HEK293 (cell line): Measurements from ENCODE around the gene TEX2.

Experiments
- GLI2 ChIP-seq: fragments of 450-650 bp; formaldehyde crosslinking; IDR thresholded peaks from 2 replicates; pipeline ENCODE4; 2017; ENCODE audit warnings: missing biosample characterization, missing genetic modification characterization, low read depth, borderline replicate concordance
- IKZF3 ChIP-seq: fragments of 450-650 bp; IDR thresholded peaks from 2 replicates; pipeline ENCODE4 v1.5.0; 2018; ENCODE audit warnings: missing biosample characterization, mild to moderate bottlenecking, missing genetic modification characterization, moderate library complexity
- KLF17 ChIP-seq: fragments of 450-650 bp; formaldehyde crosslinking; IDR thresholded peaks from 2 replicates; pipeline ENCODE4 v1.5.1; 2016; ENCODE audit warnings: missing biosample characterization, missing genetic modification characterization
- KLF9 ChIP-seq: fragments of 450-650 bp; formaldehyde crosslinking; IDR thresholded peaks from 2 replicates; pipeline ENCODE4 v1.5.1; 2016; ENCODE audit warnings: missing biosample characterization, missing genetic modification characterization, low read depth
- PBX3 ChIP-seq: sonication (generic); formaldehyde crosslinking; IDR thresholded peaks from 2 replicates; pipeline ENCODE4 v1.8.1; 2022; ENCODE audit warnings: mild to moderate bottlenecking, moderate library complexity, missing genetic modification reagents
- YY2 ChIP-seq: fragments of 450-650 bp; formaldehyde crosslinking; IDR thresholded peaks from 2 replicates; pipeline ENCODE4 v1.5.1; 2016; ENCODE audit warnings: missing biosample characterization, missing genetic modification characterization
- ZBTB1 ChIP-seq: fragments of 450-650 bp; formaldehyde crosslinking; IDR thresholded peaks from 2 replicates; pipeline ENCODE4 v1.5.1; 2016; ENCODE audit warnings: missing biosample characterization, missing genetic modification characterization
- ZBTB10 ChIP-seq: fragments of 450-650 bp; formaldehyde crosslinking; IDR thresholded peaks from 2 replicates; pipeline ENCODE4 v1.5.1; 2016; ENCODE audit warnings: missing biosample characterization, missing genetic modification characterization
- ZBTB48 ChIP-seq: fragments of 450-650 bp; formaldehyde crosslinking; IDR thresholded peaks from 2 replicates; pipeline ENCODE4 v1.5.1; 2016; ENCODE audit warnings: missing biosample characterization, missing genetic modification characterization
- ZBTB6 ChIP-seq: fragments of 450-650 bp; formaldehyde crosslinking; IDR thresholded peaks from 2 replicates; pipeline ENCODE4 v1.5.1; 2017; ENCODE audit warnings: missing biosample characterization, missing genetic modification characterization
- ZNF114 ChIP-seq: fragments of 450-650 bp; formaldehyde crosslinking; IDR thresholded peaks from 2 replicates; pipeline ENCODE4 v1.5.0; 2017; ENCODE audit warnings: missing biosample characterization, missing genetic modification characterization
- ZNF214 ChIP-seq: fragments of 450-650 bp; formaldehyde crosslinking; IDR thresholded peaks from 2 replicates; pipeline ENCODE4 v1.5.1; 2017; ENCODE audit warnings: missing biosample characterization, mild to moderate bottlenecking, missing genetic modification characterization, borderline replicate concordance
- ZNF24 ChIP-seq: fragments of 450-650 bp; formaldehyde crosslinking; IDR thresholded peaks from 2 replicates; pipeline ENCODE4 v1.5.1; 2016; ENCODE audit warnings: missing biosample characterization, missing genetic modification characterization
- ZNF274 ChIP-seq, 2 experiments: fragments of 200-500 bp in 1 of 2; fragments of 450-650 bp in 1 of 2; sonication (Bioruptor generic) in 1 of 2; formaldehyde crosslinking in 1 of 2; IDR thresholded peaks; 2 replicates each; pipeline versions ENCODE4 v1.5.1 to v1.6.1; 2014 to 2016; ENCODE audit warnings: borderline replicate concordance in 1 of 2, inconsistent platforms in 1 of 2, low read length in 1 of 2, missing biosample characterization in 1 of 2, missing genetic modification characterization in 1 of 2
- ZNF292 ChIP-seq: fragments of 450-650 bp; formaldehyde crosslinking; IDR thresholded peaks from 2 replicates; pipeline ENCODE4 v1.5.1; 2016; ENCODE audit warnings: low read depth, missing biosample characterization, missing genetic modification characterization, borderline replicate concordance
- ZNF366 ChIP-seq: fragments of 450-650 bp; formaldehyde crosslinking; conservative IDR thresholded peaks from 2 replicates; pipeline ENCODE4 v1.5.1; 2016; ENCODE audit warnings: missing biosample characterization, missing genetic modification characterization
- ZNF473 ChIP-seq: fragments of 450-650 bp; formaldehyde crosslinking; IDR thresholded peaks from 2 replicates; pipeline ENCODE4 v1.5.1; 2017; ENCODE audit warnings: missing biosample characterization, missing genetic modification characterization
- ZNF529 ChIP-seq: fragments of 450-650 bp; formaldehyde crosslinking; IDR thresholded peaks from 2 replicates; pipeline ENCODE4 v1.5.1; 2017; ENCODE audit warnings: missing genetic modification characterization, missing biosample characterization; ENCODE audit not compliant: insufficient replicate concordance
- ZNF530 ChIP-seq: fragments of 450-650 bp; formaldehyde crosslinking; IDR thresholded peaks from 2 replicates; pipeline ENCODE4 v1.5.1; 2016; ENCODE audit warnings: low read depth, missing biosample characterization, missing genetic modification characterization
- ZNF560 ChIP-seq: fragments of 450-650 bp; formaldehyde crosslinking; IDR thresholded peaks from 2 replicates; pipeline ENCODE4 v1.5.1; 2017; ENCODE audit warnings: missing biosample characterization, missing genetic modification characterization, borderline replicate concordance
- ZNF571 ChIP-seq: fragments of 450-650 bp; formaldehyde crosslinking; IDR thresholded peaks from 2 replicates; pipeline ENCODE4 v1.5.0; 2017; ENCODE audit warnings: missing biosample characterization, missing genetic modification characterization
- ZNF624 ChIP-seq: fragments of 450-650 bp; formaldehyde crosslinking; IDR thresholded peaks from 2 replicates; pipeline ENCODE4 v1.5.1; 2017; ENCODE audit warnings: missing biosample characterization, missing genetic modification characterization
- ZNF626 ChIP-seq: fragments of 450-650 bp; sonication (Bioruptor Pico); formaldehyde crosslinking; IDR thresholded peaks from 2 replicates; pipeline ENCODE4 v1.5.1; 2018; ENCODE audit warnings: missing biosample characterization, missing genetic modification characterization, inconsistent platforms
- ZNF654 ChIP-seq: fragments of 450-650 bp; formaldehyde crosslinking; IDR thresholded peaks from 2 replicates; pipeline ENCODE4 v1.5.1; 2016; ENCODE audit warnings: low read depth, missing biosample characterization, missing genetic modification characterization
- ZNF670 ChIP-seq: fragments of 450-650 bp; formaldehyde crosslinking; IDR thresholded peaks from 2 replicates; pipeline ENCODE4 v1.5.1; 2016; ENCODE audit warnings: missing biosample characterization, missing genetic modification characterization, low read depth
- ZSCAN16 ChIP-seq: fragments of 450-650 bp; formaldehyde crosslinking; IDR thresholded peaks from 2 replicates; pipeline ENCODE4 v1.5.1; 2016; ENCODE audit warnings: missing biosample characterization, missing genetic modification characterization
- TF ChIP-seq, protein P1 (sequence below): fragments of 450-650 bp; formaldehyde crosslinking; IDR thresholded peaks from 2 replicates; pipeline ENCODE4 v1.5.1; 2017; ENCODE audit warnings: missing biosample characterization, missing genetic modification characterization

The TEX2 gene

GRCh38 chr17:64129765-64130558, 133.1 kb downstream of the TEX2 start, which contains the start of gene ERN1 (continued):
- TF ChIP-seq ZNF274 (IDR thresholded peaks at IDR 0.05; ENCODE audit: low read length) (no peak), ZNF274 (tag by site-specific recombination; IDR thresholded peaks at IDR 0.05; ENCODE audit: borderline replicate concordance) (no peak), ZNF560 (no peak), ZNF571 (tag by site-specific recombination) (no peak), ZNF292 (tag by site-specific recombination) (no peak), ZNF626 (no peak), GLI2 (tag by site-specific recombination) (no peak), ZNF214 (tag by site-specific recombination) (no peak), ZBTB10 (tag by site-specific recombination) (no peak), ZNF366 (tag by site-specific recombination) (no peak), ZNF473 (no peak), ZNF654 (no peak), ZBTB48 (tag by site-specific recombination) (no peak), ZNF114 (tag by site-specific recombination) (no peak), IKZF3 (no peak), ZNF624 (tag by site-specific recombination) (no peak), KLF17 (tag by site-specific recombination) (no peak), PBX3 (CRISPR knock-in tag) (no peak; the same call in 1 of the 2 replicates), ZNF530 (tag by site-specific recombination) (no peak), ZBTB6 (tag by site-specific recombination) (no peak), YY2 (tag by site-specific recombination) (no peak), ZNF24 (tag by site-specific recombination) (no peak), ZNF670 (tag by site-specific recombination) (no peak), ZNF529 (no peak), ZBTB1 (tag by site-specific recombination) (no peak), ZSCAN16 (tag by site-specific recombination) (peak; percentile 69), KLF9 (tag by site-specific recombination) (peak; percentile 82)
- TF ChIP-seq, protein P1, sequence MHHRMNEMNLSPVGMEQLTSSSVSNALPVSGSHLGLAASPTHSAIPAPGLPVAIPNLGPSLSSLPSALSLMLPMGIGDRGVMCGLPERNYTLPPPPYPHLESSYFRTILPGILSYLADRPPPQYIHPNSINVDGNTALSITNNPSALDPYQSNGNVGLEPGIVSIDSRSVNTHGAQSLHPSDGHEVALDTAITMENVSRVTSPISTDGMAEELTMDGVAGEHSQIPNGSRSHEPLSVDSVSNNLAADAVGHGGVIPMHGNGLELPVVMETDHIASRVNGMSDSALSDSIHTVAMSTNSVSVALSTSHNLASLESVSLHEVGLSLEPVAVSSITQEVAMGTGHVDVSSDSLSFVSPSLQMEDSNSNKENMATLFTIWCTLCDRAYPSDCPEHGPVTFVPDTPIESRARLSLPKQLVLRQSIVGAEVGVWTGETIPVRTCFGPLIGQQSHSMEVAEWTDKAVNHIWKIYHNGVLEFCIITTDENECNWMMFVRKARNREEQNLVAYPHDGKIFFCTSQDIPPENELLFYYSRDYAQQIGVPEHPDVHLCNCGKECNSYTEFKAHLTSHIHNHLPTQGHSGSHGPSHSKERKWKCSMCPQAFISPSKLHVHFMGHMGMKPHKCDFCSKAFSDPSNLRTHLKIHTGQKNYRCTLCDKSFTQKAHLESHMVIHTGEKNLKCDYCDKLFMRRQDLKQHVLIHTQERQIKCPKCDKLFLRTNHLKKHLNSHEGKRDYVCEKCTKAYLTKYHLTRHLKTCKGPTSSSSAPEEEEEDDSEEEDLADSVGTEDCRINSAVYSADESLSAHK (tag by site-specific recombination) = peak; percentile 85; the same call in 1 of the 2 replicates
